ENCODE results near the gene DHX16. TPM values are rescaled to one million over a fixed set of nuclear protein-coding genes. Genes with fewer than 3 reads are reported as not detected.
A peak's percentile ranks its signal among the peaks of the same experiment; 100 is the strongest.

The DHX16 gene
- total RNA-seq, 1 donor from 2014 or later: 52.0 TPM

GRCh38 chr6:30712441-30712945, 39.7 kb upstream of the DHX16 start:
- Mint-ChIP-seq H3K9me3 (no peaks in the 10 kb centered on the region), H3K27ac (peak overlapping the region; percentile 59), H3K4me1 (ENCODE audit: low read depth) (peaks cover 63% of the 10 kb centered on the region), H3K36me3 (ENCODE audit: low read depth) (peaks cover 63% of the 10 kb centered on the region), H3K27me3 (ENCODE audit: insufficient read depth) (no peaks in the 10 kb centered on the region), H3K4me3 (peak overlapping the region; percentile 38)
- intact Hi-C loops (cut with micrococcal nuclease): loop anchor here (10.0 kb wide), 2 partner anchors 482 to 788 kb away; no protein-coding TSS in a partner anchor
- no peak for DNase-seq (ENCODE audit: low spot score)

GRCh38 chr6:30711758-30712380, 39.1 kb upstream of the DHX16 start:
- intact Hi-C loops (cut with micrococcal nuclease): loop anchor here (10.0 kb wide), 2 partner anchors 483 to 787 kb away; no protein-coding TSS in a partner anchor
- Mint-ChIP-seq H3K4me1 (ENCODE audit: low read depth) (peaks cover 58% of the 10 kb centered on the region), H3K27ac (peak overlapping the region; percentile 59), H3K36me3 (ENCODE audit: low read depth) (peaks cover 64% of the 10 kb centered on the region), H3K9me3 (no peaks in the 10 kb centered on the region), H3K27me3 (ENCODE audit: insufficient read depth) (no peaks in the 10 kb centered on the region), H3K4me3 (peak overlapping the region; percentile 38)
- no peak for DNase-seq (ENCODE audit: low spot score)

GRCh38 chr6:30709101-30709868, 36.5 kb upstream of the DHX16 start:
- H3K9me3 Mint-ChIP-seq: no peaks in the 10 kb centered on the region
- H3K27me3 Mint-ChIP-seq (ENCODE audit: insufficient read depth): no peaks in the 10 kb centered on the region
- DNase-seq (ENCODE audit: low spot score): no peak
- no peak overlapping the region for H3K27ac Mint-ChIP-seq
- H3K4me3 Mint-ChIP-seq: no peak overlapping the region
- H3K36me3 Mint-ChIP-seq (ENCODE audit: low read depth): peaks cover 62% of the 10 kb centered on the region
- intact Hi-C loops (cut with micrococcal nuclease): no loop called here
- peaks cover 37% of the 10 kb centered on the region for H3K4me1 Mint-ChIP-seq (ENCODE audit: low read depth)

- H3K27ac Mint-ChIP-seq: peak overlapping the region; percentile 52
- peaks cover 63% of the 10 kb centered on the region for H3K36me3 Mint-ChIP-seq (ENCODE audit: low read depth)
Observed at GRCh38 chr6:30707281-30707850, 34.6 kb upstream of the DHX16 start.

GRCh38 chr6:30705620-30706019, 32.8 kb upstream of the DHX16 start:
- Mint-ChIP-seq H3K27me3 (ENCODE audit: insufficient read depth) (no peaks in the 10 kb centered on the region), H3K9me3 (no peaks in the 10 kb centered on the region), H3K27ac (no peak overlapping the region), H3K4me3 (no peak overlapping the region), H3K4me1 (ENCODE audit: low read depth) (peaks cover 8% of the 10 kb centered on the region), H3K36me3 (ENCODE audit: low read depth) (peaks cover 52% of the 10 kb centered on the region)
- intact Hi-C loops (cut with micrococcal nuclease): no loop called here
- no peak for DNase-seq (ENCODE audit: low spot score)

More at GRCh38 chr6:30707281-30707850, 34.6 kb upstream of the DHX16 start:
- intact Hi-C loops (cut with micrococcal nuclease): no loop called here
- H3K4me1 Mint-ChIP-seq (ENCODE audit: low read depth): peaks cover 25% of the 10 kb centered on the region
- H3K4me3 Mint-ChIP-seq: no peak overlapping the region
- H3K9me3 Mint-ChIP-seq: no peaks in the 10 kb centered on the region
- DNase-seq (ENCODE audit: low spot score): no peak
- no peaks in the 10 kb centered on the region for H3K27me3 Mint-ChIP-seq (ENCODE audit: insufficient read depth)

- H3K36me3 Mint-ChIP-seq (ENCODE audit: low read depth): peaks cover 49% of the 10 kb centered on the region
- H3K9me3 Mint-ChIP-seq: no peaks in the 10 kb centered on the region
- no peak overlapping the region for H3K27ac Mint-ChIP-seq
Observed at GRCh38 chr6:30703821-30704220, 31.0 kb upstream of the DHX16 start.

GRCh38 chr6:30703011-30703410, 30.2 kb upstream of the DHX16 start:
- Mint-ChIP-seq H3K4me3 (no peak overlapping the region), H3K27me3 (ENCODE audit: insufficient read depth) (no peaks in the 10 kb centered on the region), H3K27ac (no peak overlapping the region), H3K9me3 (no peaks in the 10 kb centered on the region), H3K4me1 (ENCODE audit: low read depth) (peaks cover 5% of the 10 kb centered on the region), H3K36me3 (ENCODE audit: low read depth) (peaks cover 46% of the 10 kb centered on the region)
- intact Hi-C loops (cut with micrococcal nuclease): no loop called here
- DNase-seq (ENCODE audit: low spot score): no peak

More at GRCh38 chr6:30703821-30704220, 31.0 kb upstream of the DHX16 start:
- Mint-ChIP-seq H3K4me3 (no peak overlapping the region), H3K27me3 (ENCODE audit: insufficient read depth) (no peaks in the 10 kb centered on the region), H3K4me1 (ENCODE audit: low read depth) (peaks cover 7% of the 10 kb centered on the region)
- intact Hi-C loops (cut with micrococcal nuclease): no loop called here
- DNase-seq (ENCODE audit: low spot score): no peak

- H3K4me1 Mint-ChIP-seq (ENCODE audit: low read depth): no peaks in the 10 kb centered on the region
- no peaks in the 10 kb centered on the region for H3K27me3 Mint-ChIP-seq (ENCODE audit: insufficient read depth)
- no peak for DNase-seq (ENCODE audit: low spot score)
- H3K4me3 Mint-ChIP-seq: no peak overlapping the region
- no peaks in the 10 kb centered on the region for H3K9me3 Mint-ChIP-seq
- H3K27ac Mint-ChIP-seq: no peak overlapping the region
- H3K36me3 Mint-ChIP-seq (ENCODE audit: low read depth): peaks cover 33% of the 10 kb centered on the region
- intact Hi-C loops (cut with micrococcal nuclease): no loop called here
Observed at GRCh38 chr6:30700340-30700739, 27.5 kb upstream of the DHX16 start.

- intact Hi-C loops (cut with micrococcal nuclease): no loop called here
- peaks cover 4% of the 10 kb centered on the region for H3K36me3 Mint-ChIP-seq (ENCODE audit: low read depth)
- H3K27ac Mint-ChIP-seq: no peak overlapping the region
- no peak overlapping the region for H3K4me3 Mint-ChIP-seq
- H3K4me1 Mint-ChIP-seq (ENCODE audit: low read depth): peaks cover 3% of the 10 kb centered on the region
- H3K9me3 Mint-ChIP-seq: no peaks in the 10 kb centered on the region
- no peak for DNase-seq (ENCODE audit: low spot score)
- peaks cover 2% of the 10 kb centered on the region for H3K27me3 Mint-ChIP-seq (ENCODE audit: insufficient read depth)
Observed at GRCh38 chr6:30696432-30696831, 23.6 kb upstream of the DHX16 start.

- Mint-ChIP-seq H3K27me3 (ENCODE audit: insufficient read depth) (peaks cover 2% of the 10 kb centered on the region), H3K9me3 (no peaks in the 10 kb centered on the region), H3K27ac (peak overlapping the region; percentile 52), H3K36me3 (ENCODE audit: low read depth) (peaks cover 3% of the 10 kb centered on the region), H3K4me3 (peak overlapping the region; percentile 83), H3K4me1 (ENCODE audit: low read depth) (peaks cover 41% of the 10 kb centered on the region)
- DNase-seq (ENCODE audit: low spot score): no peak
- intact Hi-C loops (cut with micrococcal nuclease): loop anchor here (1.0 kb wide), 1 partner anchor 12 kb away; no protein-coding TSS in a partner anchor
Observed at GRCh38 chr6:30691208-30691847, 18.5 kb upstream of the DHX16 start.

GRCh38 chr6:30690403-30691207, 17.8 kb upstream of the DHX16 start, which contains the start of gene NRM:
Gene NRM (minus strand): TSS chr6:30690984. CDS start chr6:30690974, 10 bp downstream.
- Mint-ChIP-seq H3K36me3 (ENCODE audit: low read depth) (peaks cover 9% of the 10 kb centered on the region), H3K27ac (peak within 1 kb of the TSS; percentile 90), H3K9me3 (no peaks in the 10 kb centered on the region), H3K4me3 (peak within 1 kb of the TSS; percentile 94), H3K4me1 (ENCODE audit: low read depth) (peaks cover 41% of the 10 kb centered on the region), H3K27me3 (ENCODE audit: insufficient read depth) (peaks cover 2% of the 10 kb centered on the region)
- peak; percentile 66 for DNase-seq (ENCODE audit: low spot score)
- intact Hi-C loops (cut with micrococcal nuclease): loop anchor here (1.0 kb wide), 3 partner anchors 8 to 218 kb away; partner anchors contain the start of gene GTF2H4

GRCh38 chr6:30689985-30690384, 17.2 kb upstream of the DHX16 start:
- Mint-ChIP-seq H3K4me3 (peak overlapping the region; percentile 94), H3K36me3 (ENCODE audit: low read depth) (peaks cover 15% of the 10 kb centered on the region), H3K9me3 (no peaks in the 10 kb centered on the region), H3K4me1 (ENCODE audit: low read depth) (peaks cover 47% of the 10 kb centered on the region), H3K27ac (no peak overlapping the region), H3K27me3 (ENCODE audit: insufficient read depth) (peaks cover 2% of the 10 kb centered on the region)
- no peak for DNase-seq (ENCODE audit: low spot score)
- intact Hi-C loops (cut with micrococcal nuclease): loop anchor here (1.0 to 10.0 kb wide), 4 partner anchors 8 to 625 kb away; partner anchors contain the start of genes GTF2H4, POLR1H, PPP1R11 and TRIM39

Data from activated T-helper 1 cell treated with anti-CD3 and anti-CD28 coated beads, Interleukin-12 subunit alpha, Interleukin-12 subunit beta, Interleukin-2, Interleukin-4 antibody, amounts not matched to agents 30 ng/mL and 10 ng/mL and 1 ng/mL, durations not matched to agents 14 hours and 24 hours and 36 hours (primary cell).